Glomerular visceral epithelial cell (primary cell): Measurements from ENCODE around the gene SCUBE3.

Source experiments
- DNase-seq: peaks from one replicate; pipeline ENCODE4 v3.0.0-alpha.2; 2016; ENCODE audit errors: extremely low spot score

SCUBE3 gene

DNA sequence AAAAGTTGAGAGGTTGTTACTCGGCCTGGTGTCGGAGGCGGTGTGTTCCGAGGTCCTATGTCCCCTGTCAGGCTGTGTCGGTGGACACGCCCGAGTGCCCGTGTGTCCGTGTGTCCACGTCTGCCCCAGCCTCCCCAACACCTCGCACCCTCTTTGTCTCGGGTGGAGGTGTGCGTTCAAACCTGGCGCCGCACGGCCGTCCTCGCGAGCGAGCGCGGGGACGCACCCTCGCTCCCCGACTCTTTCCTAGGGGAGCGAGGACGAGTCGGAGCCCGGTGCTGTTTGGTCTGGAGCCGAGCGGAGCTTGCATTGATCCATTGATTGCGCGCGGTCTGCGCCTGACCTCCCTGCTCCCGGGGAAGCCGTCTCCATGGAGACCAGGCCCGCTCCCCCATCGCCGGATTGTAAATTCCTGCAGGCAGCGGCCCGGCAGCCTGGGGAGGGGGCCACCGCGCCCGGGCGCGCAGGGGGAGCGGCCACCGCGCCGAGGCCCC, 411 bp upstream of the SCUBE3 start:
- no peak for DNase-seq

DNA sequence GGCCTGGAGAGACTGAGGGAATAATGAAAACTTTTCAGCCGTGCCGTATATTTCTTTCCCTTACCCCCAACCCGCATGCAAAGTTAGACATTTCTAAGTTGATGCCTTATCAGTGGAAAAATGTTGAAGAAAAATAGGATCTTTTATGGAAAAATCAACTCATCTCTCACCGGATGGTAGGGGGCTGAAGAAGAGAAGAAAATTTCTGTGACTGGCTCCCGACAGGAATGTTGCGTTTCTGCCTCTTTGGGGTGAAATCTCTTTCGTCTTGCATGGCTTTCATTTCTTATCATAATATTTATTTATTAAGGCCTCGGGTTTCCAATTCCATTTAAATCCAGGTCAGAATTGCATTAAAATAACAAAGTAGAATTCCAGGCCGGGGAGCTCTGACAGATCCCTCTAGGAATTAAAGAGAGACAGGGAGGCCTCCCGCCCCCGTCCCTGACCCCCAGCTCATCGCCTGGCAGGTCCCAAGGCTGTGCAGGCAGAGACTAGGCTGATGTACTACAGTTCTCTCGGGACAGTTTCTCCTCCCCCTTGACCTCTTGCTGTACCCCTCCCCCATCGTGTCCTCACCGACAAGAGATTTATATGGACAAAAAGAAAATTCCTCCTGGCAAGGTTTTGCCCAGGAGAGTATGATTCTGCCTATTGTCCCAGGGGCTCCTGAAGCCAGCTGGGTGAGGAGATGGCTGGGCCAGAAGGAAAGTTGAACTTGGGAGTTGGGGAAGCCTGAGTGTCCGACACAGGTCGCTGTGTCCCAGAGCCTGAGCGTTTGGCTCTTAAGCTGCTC, 1.3 kb downstream of the SCUBE3 start:
- DNase-seq = no peak

DNA sequence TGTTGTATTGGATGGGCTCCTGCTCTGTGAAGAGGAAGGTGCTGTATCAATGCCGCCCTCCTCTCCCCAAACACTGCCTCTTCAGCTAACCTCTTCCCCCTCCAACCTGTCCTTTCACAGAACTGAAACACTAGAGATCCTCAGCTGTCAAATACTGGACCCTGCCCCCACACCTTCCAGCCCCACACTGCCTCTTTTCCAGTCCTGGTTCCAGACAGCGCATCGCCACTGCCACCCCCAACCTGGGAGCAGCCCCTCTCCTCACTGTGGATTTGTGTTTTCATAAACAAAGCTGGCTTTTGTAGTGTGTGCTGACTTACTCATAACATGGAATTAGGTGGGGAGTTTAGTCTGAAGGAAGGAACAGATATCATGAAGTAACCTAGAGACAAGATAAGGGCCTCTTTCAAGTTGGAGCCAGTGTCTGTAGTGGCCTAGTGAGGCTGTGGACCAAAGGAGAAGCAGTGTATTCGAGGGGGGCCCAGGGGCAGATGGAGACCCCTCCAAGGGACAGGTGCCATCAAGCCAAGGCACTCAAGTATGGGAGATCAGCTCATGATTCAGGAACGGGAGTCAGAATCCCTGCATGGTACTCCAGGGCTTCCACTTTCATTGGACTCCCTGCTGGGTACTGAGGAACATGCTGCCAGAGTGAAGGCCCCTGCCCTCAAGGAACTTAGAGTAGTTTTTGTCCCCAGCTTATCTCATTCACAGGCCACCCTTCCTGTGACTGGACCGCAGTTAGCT, 2.1 kb downstream of the SCUBE3 start:
- no peak for DNase-seq

DNA sequence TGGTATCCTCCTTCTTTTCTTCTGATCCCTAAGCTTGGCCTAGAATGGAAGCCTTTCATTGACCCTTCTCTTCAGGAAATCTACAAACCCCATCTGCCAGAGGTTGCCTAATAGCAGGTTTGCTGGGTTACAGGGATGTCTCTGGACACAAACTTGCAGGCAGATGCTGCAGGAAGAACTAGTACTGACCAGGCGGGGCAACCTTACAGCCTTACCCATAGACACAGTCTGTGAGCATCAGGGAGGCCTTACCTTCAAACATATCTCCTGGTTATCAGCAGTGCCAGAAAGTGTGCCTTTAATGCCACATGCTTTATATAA, 2.6 kb downstream of the SCUBE3 start:
- DNase-seq = no peak

DNA sequence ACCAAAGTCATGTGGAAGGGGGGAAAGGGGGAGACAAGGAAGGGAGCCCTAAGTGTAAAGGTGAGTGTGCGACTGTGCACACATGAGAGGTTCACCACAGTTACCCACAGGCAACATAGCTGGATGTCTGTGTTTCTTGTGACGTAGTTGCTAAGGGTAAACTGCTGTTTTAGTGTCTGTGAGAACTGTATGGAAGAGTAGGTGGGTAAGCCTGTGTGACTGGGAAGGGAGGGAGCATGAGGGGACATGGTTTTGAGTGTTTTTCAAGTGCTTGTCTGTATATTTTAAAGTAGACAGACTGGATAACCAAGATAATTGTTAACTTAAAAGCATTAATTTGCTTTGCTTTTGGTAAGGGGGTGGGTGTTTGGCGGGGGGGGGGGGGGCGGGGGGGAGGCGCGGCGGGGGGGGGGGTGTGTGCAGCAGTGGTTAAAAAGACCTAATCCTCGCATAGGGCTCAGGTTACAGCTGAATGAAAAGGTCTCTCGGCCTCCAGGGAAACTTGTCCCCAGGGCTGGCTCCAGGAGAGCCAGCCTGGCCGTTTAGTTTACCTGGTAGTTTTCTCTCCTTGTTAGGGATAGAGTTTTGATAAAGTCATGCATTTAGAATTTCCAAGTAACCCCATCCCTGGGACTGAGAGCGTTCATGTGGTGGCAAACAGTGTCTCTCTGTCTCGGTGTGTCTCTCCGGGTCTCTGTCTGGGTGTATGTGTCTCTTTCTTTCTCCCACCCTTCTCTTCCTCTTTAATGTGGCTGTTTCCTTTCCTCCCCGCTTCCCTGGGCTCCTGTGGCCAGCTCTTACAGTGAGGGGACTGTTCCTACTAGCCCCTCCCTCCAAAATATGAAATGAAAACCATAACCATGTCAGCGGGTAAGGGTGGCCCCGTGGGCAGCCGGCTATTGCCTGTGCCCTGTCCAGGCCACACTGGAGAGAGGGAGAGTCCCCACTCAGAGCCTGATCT, 3.4 kb downstream of the SCUBE3 start:
- DNase-seq = no peak

DNA sequence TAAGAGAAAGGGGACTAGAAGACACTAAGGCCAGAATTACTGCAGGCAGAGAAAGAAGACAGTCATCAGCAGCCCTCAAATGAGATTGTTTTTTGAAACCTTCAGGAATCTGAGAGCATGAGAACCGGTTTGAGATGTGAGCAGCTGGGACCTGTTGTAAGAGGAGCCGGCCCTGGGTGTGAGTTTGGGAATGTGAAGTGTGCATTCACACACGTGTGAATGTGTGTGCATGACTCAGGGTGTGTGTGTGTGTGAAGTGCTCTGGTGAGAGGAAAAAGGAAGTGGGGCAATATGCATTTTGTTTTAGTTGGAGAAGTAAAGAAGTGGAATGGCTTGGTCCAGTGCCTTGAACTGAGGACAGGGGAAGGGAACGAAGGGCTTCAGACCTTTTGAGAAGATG, 4.3 kb downstream of the SCUBE3 start:
- no peak for DNase-seq

DNA sequence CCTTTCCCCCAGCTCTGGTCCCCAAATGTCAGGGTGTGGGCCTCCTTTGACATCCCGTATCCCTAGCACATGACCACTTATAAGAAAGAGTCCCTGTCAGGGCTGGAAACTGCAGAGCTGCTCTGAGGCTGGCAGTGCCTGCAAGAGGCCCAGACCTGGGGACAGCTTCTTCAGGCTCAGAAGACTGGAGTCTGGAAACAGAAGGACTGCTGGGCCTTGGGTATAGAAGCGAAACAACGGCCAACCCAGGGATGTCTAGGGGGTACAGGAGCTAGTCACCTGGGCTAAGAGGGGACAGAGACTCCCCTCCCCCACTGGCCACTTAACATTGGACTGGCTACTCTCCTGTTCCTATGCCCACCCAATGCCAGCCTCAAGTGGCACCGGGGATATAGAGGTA, 4.7 kb downstream of the SCUBE3 start:
- DNase-seq = no peak

DNA sequence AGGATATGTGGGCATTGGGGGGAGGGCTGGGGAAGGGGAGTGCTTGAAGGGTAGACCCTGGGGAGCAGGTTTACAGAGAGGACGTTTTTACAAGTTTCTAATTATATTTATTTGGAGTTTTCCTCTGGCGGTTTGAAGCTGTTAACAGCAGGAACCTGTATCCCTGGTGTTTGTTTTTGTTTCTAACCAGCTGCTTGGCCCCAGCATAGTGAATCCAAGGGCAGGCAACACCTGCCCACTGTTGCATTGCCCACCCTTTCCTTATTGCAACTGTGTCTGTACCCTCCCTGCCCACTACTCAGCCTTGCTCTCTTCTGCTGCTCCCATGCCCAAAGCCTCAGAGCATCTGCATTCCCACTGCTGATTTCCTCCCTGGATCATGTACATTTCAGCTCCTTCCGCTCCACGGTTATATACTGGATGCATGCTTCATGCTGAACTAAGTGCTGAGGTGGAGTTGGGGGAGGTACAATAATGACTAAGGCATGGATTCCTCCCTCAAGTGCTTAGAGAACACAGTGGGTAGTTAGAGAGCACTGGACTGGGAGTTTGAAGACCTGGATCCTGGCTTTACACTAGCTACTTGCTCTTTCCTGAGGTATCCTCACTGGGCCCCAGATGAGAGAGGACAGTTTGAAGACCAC, 6.0 kb downstream of the SCUBE3 start:
- no peak for DNase-seq

DNA sequence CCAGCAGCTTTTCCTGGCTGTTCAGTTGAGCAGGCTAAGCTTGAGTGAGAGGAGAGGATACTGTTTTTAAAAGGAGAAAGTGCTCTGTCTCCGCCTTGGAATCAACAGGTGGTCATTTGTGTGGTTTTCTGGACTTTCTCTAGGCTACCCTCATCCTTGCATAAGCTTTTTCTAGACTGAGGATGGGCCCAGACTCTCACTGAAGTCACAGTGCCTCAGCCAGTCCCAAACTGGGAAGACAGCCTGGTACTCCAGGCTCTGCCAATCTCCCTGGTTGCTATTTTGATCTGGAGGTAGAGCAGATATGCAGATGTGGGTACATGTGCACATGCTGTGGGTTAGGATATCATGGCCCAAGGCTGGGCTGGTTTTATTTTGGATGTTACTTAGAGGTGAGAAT, 7.0 kb downstream of the SCUBE3 start:
- DNase-seq = no peak

DNA sequence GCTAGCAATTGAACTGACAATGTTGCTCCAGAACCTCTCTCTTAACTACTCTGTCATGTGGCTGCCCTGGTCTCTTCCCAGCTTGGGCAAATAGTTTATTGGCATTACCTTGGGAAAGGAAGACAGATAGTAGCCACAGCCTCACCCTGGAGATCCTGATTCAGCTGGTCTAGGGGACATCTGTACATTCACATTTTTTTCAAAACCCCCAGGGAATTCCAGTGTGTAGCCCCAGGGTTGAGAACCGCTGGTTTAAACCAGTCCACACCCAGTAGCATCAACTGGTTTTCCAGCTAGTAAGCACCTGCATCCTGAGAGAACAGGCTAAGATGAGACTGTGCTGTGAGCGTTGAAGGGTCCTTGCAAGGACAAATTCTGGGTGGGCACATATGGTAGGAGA, 9.6 kb downstream of the SCUBE3 start:
- no peak for DNase-seq

DNA sequence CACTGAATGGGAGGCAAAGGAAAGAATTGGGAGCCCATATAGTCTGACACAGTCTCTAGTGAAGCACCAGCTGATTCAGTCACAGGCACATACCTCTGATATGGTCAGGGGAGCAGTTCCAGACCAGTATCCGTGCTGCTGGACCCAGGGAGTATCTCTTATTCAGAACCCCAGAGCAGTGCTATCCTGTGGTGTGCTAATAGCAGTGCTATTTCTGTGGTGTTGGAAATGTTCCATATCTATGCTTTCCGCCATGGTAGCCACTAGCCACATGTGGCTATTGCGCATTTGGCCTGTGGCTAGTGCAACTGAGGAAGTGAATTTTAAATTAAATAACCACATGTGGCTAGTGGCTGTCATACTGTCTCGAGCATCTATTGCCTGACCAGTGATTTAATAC, 11.0 kb downstream of the SCUBE3 start:
- no peak for DNase-seq

DNA sequence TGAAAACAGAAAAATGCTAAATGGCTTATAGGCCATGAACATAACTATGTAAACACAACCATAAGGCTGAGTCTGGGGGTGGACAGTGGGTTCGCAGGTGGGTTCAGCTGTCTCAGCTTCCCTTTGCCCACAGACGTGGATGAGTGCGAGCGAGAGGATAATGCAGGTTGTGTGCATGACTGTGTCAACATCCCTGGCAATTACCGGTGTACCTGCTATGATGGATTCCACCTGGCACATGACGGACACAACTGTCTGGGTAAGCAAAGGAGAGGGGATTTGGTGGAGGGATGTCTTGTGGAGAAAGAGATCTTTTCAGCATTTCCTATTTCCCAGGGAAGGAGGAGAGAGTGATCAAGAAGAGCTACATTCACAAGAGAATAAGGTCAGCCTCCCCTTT, 14.7 kb downstream of the SCUBE3 start:
- no peak for DNase-seq

DNA sequence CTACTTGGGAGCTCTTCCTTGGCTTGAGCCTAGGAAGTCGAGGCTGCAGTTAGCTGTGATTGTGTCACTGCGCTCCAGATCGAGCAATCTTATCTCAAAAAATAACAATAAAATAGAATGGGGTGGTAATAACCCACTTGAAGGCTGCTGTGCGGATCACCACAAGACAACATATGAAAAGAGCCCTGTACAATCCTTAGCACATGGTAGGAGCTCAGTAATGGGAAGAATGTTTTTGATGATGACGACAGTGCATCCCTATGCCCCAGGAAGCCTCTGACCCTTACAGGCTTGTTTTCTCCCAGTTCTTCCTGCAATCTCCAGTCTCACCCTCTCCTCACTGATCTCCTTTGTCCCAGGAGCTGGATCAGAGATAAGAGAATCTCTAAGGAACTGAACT, 15.5 kb downstream of the SCUBE3 start:
- DNase-seq = no peak

DNA sequence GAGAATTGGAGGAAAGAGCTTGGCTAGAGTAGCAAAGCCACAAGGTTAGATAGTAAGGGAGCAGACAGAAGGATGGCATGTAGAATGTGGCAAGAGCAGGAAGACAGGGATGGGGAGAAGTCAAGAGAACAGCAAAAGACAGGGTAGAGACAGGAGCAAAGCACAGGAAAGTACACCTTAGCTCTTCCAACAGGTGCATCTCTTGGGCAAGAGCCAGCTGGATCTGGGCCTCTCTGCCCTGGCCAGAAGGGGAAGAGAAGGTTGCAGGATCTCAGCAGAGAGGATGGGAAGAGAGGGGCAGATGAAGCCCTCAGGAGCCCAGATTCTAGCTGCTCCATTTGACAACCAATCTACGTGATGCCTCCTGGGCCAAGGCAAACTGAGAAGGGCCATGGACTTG, 16.7 kb downstream of the SCUBE3 start:
- no peak for DNase-seq

DNA sequence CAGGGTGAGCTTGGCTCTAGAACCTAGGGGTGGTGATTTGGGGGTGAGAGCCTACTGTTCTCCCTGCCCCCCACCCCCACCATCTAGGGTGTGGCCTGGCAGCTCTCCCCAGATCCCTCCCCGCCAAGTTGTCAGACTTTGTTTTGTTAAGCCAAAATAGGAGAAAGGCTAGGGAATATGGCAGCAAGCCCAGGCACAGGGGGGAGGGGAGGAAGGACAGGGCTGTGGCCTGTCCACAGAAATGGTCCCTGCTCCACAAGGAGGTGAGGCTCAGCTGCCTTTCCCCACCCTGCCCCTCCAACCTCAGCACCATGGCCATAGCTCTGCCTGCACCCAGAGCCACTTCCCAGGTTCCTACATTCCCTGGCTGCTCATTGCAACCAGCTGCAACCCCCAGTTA, 17.2 kb downstream of the SCUBE3 start:
- no peak for DNase-seq

DNA sequence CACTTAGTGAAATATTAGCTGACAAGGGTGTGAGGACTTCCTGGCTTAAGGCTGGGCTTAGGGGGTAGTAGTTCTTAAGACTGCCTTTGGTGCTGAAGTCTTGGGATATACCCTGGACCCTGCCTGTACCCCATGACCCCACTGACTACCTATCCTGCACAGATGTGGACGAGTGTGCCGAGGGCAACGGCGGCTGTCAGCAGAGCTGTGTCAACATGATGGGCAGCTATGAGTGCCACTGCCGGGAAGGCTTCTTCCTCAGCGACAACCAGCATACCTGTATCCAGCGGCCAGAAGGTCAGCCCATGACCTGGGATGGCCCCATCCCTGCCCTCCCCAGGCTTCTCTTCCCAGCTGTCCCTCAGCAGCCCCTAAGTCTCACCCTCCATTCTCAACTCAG, 17.8 kb downstream of the SCUBE3 start:
- no peak for DNase-seq

DNA sequence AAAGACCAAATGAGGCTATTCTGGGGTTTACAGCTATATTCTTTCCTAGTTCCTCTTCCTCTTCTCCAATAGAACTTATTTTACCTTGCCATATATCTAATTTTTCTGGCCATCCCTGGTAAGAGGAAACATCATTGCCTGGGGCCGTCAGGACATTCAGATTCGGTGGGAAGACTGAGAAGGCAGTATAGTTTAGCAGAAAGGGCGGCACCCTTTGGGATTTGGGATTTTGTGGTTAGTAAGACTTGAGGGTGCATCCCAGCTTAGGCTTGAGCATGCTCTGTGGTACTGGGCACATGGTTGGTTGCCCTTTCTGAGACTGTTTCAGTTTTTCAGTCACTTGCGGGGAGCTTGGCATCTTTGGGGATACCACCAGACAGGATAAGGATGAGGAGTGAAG, 21.1 kb downstream of the SCUBE3 start:
- no peak for DNase-seq

DNA sequence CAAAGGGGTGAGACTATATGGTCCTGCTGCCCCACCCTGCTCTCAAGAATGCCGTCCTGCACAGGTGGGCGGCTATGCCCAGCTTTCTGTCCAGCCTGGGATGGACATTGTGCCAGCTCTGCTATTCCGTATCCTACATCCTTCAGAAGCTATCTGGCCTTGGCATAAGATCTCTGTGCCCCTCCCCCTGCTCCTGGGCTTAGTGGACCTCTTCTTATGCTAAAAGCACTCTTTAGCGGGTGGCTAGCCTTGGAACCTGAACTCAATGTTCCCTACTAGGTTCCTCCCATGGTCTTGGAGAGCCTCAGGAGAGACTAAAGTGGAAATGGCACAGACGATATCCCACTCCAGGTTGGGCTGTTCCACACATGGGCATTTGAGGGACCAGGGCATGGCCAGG, 22.5 kb downstream of the SCUBE3 start:
- no peak for DNase-seq

DNA sequence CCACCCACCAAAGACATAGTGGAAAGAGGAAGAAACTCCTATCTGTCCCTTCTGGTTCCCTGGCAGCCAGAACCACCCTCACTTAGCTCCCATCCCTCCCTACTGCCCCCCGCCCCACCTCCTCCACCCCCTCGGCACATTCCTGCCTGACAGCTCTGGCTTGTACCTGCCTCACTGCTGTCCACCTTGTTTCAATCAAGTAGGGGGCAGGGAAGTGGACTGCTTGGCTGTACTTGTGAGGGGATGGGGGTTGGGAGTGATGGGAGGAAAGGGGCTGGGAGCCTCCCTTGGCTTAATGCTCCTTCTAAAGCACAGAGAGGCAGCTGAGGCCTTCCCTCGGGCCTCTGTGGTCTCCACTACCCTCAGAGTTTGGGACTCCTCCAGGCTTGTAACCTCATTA, 23.7 kb downstream of the SCUBE3 start:
- DNase-seq = no peak

DNA sequence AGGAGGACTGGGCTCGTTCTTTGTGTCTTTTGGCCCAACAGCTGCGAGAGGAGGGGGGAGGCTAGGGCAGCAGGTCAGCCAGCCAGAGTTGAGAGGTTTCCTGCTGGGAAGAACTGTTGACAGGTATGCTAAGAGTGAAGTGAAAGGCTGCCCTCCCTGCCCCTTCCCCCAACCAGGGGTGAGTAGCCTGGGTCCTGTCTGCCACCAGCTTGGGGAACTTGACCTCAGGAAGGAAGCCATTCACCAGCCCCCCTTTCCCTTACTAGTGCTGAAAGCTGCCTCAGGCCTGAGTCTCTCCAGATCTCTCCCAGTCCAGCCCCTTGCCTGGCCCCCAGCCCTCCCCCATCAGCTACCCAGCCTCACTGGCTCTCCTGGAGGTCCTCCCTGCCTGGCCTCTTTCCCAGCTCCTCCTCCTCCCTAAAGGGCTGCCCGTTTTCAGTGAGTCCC, 25.1 kb downstream of the SCUBE3 start:
- DNase-seq = no peak

DNA sequence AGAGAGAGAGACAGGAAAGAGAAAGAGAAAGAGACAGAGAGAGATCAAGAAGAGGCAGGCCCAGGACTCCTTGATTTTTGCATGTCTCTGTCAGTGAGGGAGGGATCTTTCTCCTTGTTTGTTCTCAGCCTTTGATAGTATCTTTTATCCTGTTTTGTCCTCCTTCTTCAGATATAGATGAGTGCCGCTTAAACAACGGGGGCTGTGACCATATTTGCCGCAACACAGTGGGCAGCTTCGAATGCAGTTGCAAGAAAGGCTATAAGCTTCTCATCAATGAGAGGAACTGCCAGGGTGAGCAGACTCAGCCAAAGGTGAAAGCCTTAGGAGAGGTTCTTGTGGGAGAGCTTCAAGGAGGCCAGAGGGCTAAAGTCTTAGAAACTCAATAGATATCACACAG, 25.8 kb downstream of the SCUBE3 start:
- DNase-seq = no peak
